BJ (cell line): ENCODE data around the gene LRRC45. TPM values are rescaled to one million over a fixed set of nuclear protein-coding genes. Genes with fewer than 3 reads are reported as not detected.

ENCODE experiments used
- CTCF ChIA-PET: fragments of 350-600 bp; formaldehyde crosslinking; extraction: SDS; loops from one replicate; lab custom pipeline; 2021; ENCODE audit warnings: antibody characterized with exemption, inconsistent platforms; lab: Yijun Ruan, JAX
- POLR2A ChIA-PET: fragments of 300-600 bp; sonication (Branson Sonifier 250); formaldehyde crosslinking; extraction: SDS; loops from one replicate; lab custom pipeline; 2021; ENCODE audit warnings: antibody characterized with exemption; lab: Charles Lee
- DNase-seq: peaks from one replicate; pipeline ENCODE4 v3.0.0-alpha.2; 2011; ENCODE audit warnings: low read depth
- H3K27me3 ChIP-seq: 2 replicates; pipeline ENCODE4 v1.6.0; 2011; ENCODE audit warnings: low read length; ENCODE audit not compliant: control insufficient read depth, insufficient read depth
- H3K36me3 ChIP-seq: 2 replicates; pipeline ENCODE4 v1.5.1; 2011; ENCODE audit warnings: low read length; ENCODE audit not compliant: control insufficient read depth, insufficient read depth
- H3K4me3 ChIP-seq: 2 replicates; pipeline ENCODE4 v1.5.1; 2011; ENCODE audit warnings: low read depth, mild to moderate bottlenecking, control low read depth, low read length
- CTCF ChIP-seq: IDR thresholded peaks from 2 replicates; pipeline ENCODE4 v1.5.1; 2011; ENCODE audit warnings: low read depth, mild to moderate bottlenecking, control low read depth, inconsistent platforms, low read length, moderate library complexity; ENCODE audit not compliant: insufficient read depth
- polyA plus RNA-seq: library from polyadenylated mRNA; depleted of rRNA; stranded (reverse); fragments of >200 nt; gene quantifications from 2 replicates; pipeline ENCODE4 v1.2.3, GENCODE V29; 2011

Gene LRRC45
- polyA plus RNA-seq, 1 experiment: 6.0 TPM

GRCh38 chr17:82033359-82034085 lies 10.4 kb downstream of the LRRC45 start:
- CTCF ChIA-PET: interaction anchor here (0.6 to 1.5 kb wide), 3 partner anchors 12 to 250 kb away, joined by 3 to 5 read pairs (median 4); no protein-coding TSS in a partner anchor

GRCh38 chr17:82034371-82035011 lies 11.4 kb downstream of the LRRC45 start:
- POLR2A ChIA-PET: interaction anchor here (0.6 kb wide), 1 partner anchor 118 kb away, joined by 3 read pairs; no protein-coding TSS in a partner anchor
- DNase-seq: no peak
- no peak overlapping the region for H3K4me3 ChIP-seq
- CTCF ChIA-PET: interaction anchor here (0.6 to 5.0 kb wide), 2 partner anchors 16 to 249 kb away, joined by 3 to 23 read pairs; no protein-coding TSS in a partner anchor
- no peaks in the 10 kb centered on the region for H3K27me3 ChIP-seq
- no peaks in the 10 kb centered on the region; the same call in 1 of the 2 replicates for H3K36me3 ChIP-seq
- TF ChIP-seq CTCF: no peak

More at GRCh38 chr17:82033359-82034085, 10.4 kb downstream of the LRRC45 start:
- DNase-seq: no peak
- POLR2A ChIA-PET: no interaction called here
- Histone ChIP-seq H3K4me3 (no peak overlapping the region), H3K36me3 (no peaks in the 10 kb centered on the region; the same call in 1 of the 2 replicates), H3K27me3 (no peaks in the 10 kb centered on the region)
- no peak for TF ChIP-seq CTCF

- Histone ChIP-seq H3K4me3 (no peak overlapping the region), H3K27me3 (no peaks in the 10 kb centered on the region), H3K36me3 (no peaks in the 10 kb centered on the region)
- ChIA-PET CTCF (interaction anchor here (1.9 to 5.0 kb wide), 2 partner anchors 15 to 76 kb away, joined by 7 to 23 read pairs; partner anchors contain the start of gene NOTUM), POLR2A (interaction anchor here (0.6 kb wide), 1 partner anchor 117 kb away, joined by 3 read pairs; no protein-coding TSS in a partner anchor)
- TF ChIP-seq CTCF: no peak
- DNase-seq: no peak
Observed at GRCh38 chr17:82035488-82035887, 12.4 kb downstream of the LRRC45 start.

- Histone ChIP-seq H3K4me3 (peak overlapping the region; percentile 64), H3K36me3 (no peaks in the 10 kb centered on the region), H3K27me3 (no peaks in the 10 kb centered on the region)
- POLR2A ChIA-PET: no interaction called here
- CTCF ChIA-PET: interaction anchor here (0.6 to 5.0 kb wide), 6 partner anchors 14 to 299 kb away, joined by 3 to 23 read pairs (median 4); partner anchors contain the start of gene NOTUM
- TF ChIP-seq CTCF: no peak
- DNase-seq: no peak
Observed at GRCh38 chr17:82035956-82036633, 13.0 kb downstream of the LRRC45 start.
